Body of pancreas (tissue), 4 donors: ENCODE results near the gene TUBA1A. TPM values are rescaled to one million over a fixed set of nuclear protein-coding genes. Genes with fewer than 3 reads are reported as not detected.
"Not testable (repeated sequence)": the region's sequence is repeated elsewhere in the genome, so short reads cannot be mapped to it uniquely, and the experiment has no call there.

Experiments
- ATAC-seq: fragments of 150-250 bp; one replicate; pipeline ENCODE4 v1.9.1; 2016
- DNase-seq, 4 donors: peaks; one replicate each; pipeline ENCODE4 v3.0.0-alpha.2; 2019
- H3K27ac ChIP-seq, 4 donors: fragments of 200-600 bp; sonication (generic); 1 replicate in 3 of 4; 2 replicates in 1 of 4; pipeline versions ENCODE4 v1.5.1 to v1.6.1; 2016 to 2019; ENCODE audit warnings: mild to moderate bottlenecking in 1 of 4, mixed read lengths in 1 of 4, moderate library complexity in 1 of 4
- H3K27me3 ChIP-seq, 2 donors: fragments of 200-600 bp; sonication (generic); one replicate each; pipeline ENCODE4 v1.6.0; 2016; ENCODE audit warnings: mild to moderate bottlenecking in 1 of 2
- H3K36me3 ChIP-seq, 2 donors: fragments of 200-600 bp; sonication (generic); replicated peaks in 1 of 2; 2 replicates each; pipeline ENCODE4 v1.5.1; 2016; ENCODE audit warnings: low read depth in 2 of 2; ENCODE audit not compliant: insufficient read depth in 1 of 2
- H3K4me1 ChIP-seq: fragments of 200-600 bp; sonication (generic); one replicate; pipeline ENCODE4 v1.6.0; 2016
- H3K4me3 ChIP-seq, 2 donors: fragments of 200-600 bp; sonication (generic); 1 replicate in 1 of 2; 2 replicates in 1 of 2; pipeline ENCODE4 v1.5.1; 2016 to 2019
- H3K9me3 ChIP-seq, 3 donors: fragments of 200-600 bp; sonication (generic); 1 replicate in 2 of 3; 2 replicates in 1 of 3; pipeline ENCODE4 v1.5.1; 2016
- CTCF ChIP-seq, 7 experiments: fragments of 450-650 bp in 4 of 7; fragments of 200-600 bp in 3 of 7; sonication (generic) in 3 of 7; IDR thresholded peaks; one replicate each; pipeline ENCODE4 v1.5.1; 2016 to 2019; ENCODE audit warnings: antibody characterized with exemption in 7 of 7
- POLR2A ChIP-seq, 3 donors: fragments of 450-650 bp; IDR thresholded peaks; one replicate each; pipeline ENCODE4 v1.6.1; 2016; ENCODE audit warnings: antibody characterized with exemption in 3 of 3, mild to moderate bottlenecking in 2 of 3
- WGBS, 2 donors: methylation state at CpG; one replicate each; pipeline ENCODE4 v1.1.5; 2017; 5-methylcytosine and 5-hydroxymethylcytosine counted together
- intact Hi-C: fragments of 100-400 bp; cut with DNase I; formaldehyde crosslinking; loops from one replicate; pipeline ENCODE4 v1.15.1; 2023
- small RNA-seq: library from RNA; depleted of rRNA; stranded (forward); fragments of <200 nt; gene quantifications from one replicate; pipeline ENCODE3, GENCODE V24; 2016
- total RNA-seq, 2 donors: library from RNA; depleted of rRNA; stranded (reverse); fragments of >200 nt; gene quantifications; one replicate each; pipeline ENCODE4 v1.1.0, GENCODE V29; 2016

Gene TUBA1A
- total RNA-seq, 2 donors from 2014 or later, result 36.6 to 44.5 TPM

- no peaks in the 10 kb centered on the region for H3K4me1 ChIP-seq
- no peaks in the 10 kb centered on the region for H3K9me3 ChIP-seq
- no peak overlapping the region for H3K4me3 ChIP-seq
- ATAC-seq (no peak), DNase-seq (no peak)
- intact Hi-C loops, result no loop called here
- 68 to 78% methylated on average over 2 of the region's 2 CpGs for WGBS, 2 donors
- H3K27ac ChIP-seq, result no peak overlapping the region
- H3K36me3 ChIP-seq, result no peaks in the 10 kb centered on the region
- H3K27me3 ChIP-seq, result no peaks in the 10 kb centered on the region
- TF ChIP-seq POLR2A (IDR thresholded peaks at IDR 0.05) (no peak), CTCF (IDR thresholded peaks at IDR 0.05) (no peak)
These were observed 49.9 kb downstream of the TUBA1A start for GRCh38 chr12:49138999-49139398.

GRCh38 chr12:49138587-49138986 is 50.3 kb downstream of the TUBA1A start:
- 39% methylated on average over 2 of the region's 2 CpGs for WGBS, 2 donors
- TF ChIP-seq CTCF (IDR thresholded peaks at IDR 0.05), result no peak
- no peak for TF ChIP-seq POLR2A (IDR thresholded peaks at IDR 0.05)
- no peak for DNase-seq
- intact Hi-C loops, result no loop called here
- Histone ChIP-seq H3K27me3 (no peaks in the 10 kb centered on the region), H3K27ac (no peak overlapping the region), H3K36me3 (no peaks in the 10 kb centered on the region), H3K4me1 (no peaks in the 10 kb centered on the region), H3K4me3 (no peak overlapping the region), H3K9me3 (no peaks in the 10 kb centered on the region)
- ATAC-seq, result no peak

GRCh38 chr12:49137476-49137875 is 51.4 kb downstream of the TUBA1A start:
- Histone ChIP-seq H3K4me3 (no peak overlapping the region), H3K36me3 (no peaks in the 10 kb centered on the region), H3K27me3 (no peaks in the 10 kb centered on the region), H3K9me3 (no peaks in the 10 kb centered on the region), H3K4me1 (peaks cover 7% of the 10 kb centered on the region), H3K27ac (no peak overlapping the region)
- TF ChIP-seq POLR2A (IDR thresholded peaks at IDR 0.05), result no peak
- no peak for TF ChIP-seq CTCF (IDR thresholded peaks at IDR 0.05)
- ATAC-seq (no peak), DNase-seq (no peak)
- 93 to 100% methylated on average over 1 of the region's 1 CpG for WGBS, 2 donors
- intact Hi-C loops, result no loop called here

- H3K27me3 ChIP-seq, H3K36me3 ChIP-seq, H3K4me3 ChIP-seq, ATAC-seq, DNase-seq, H3K27ac ChIP-seq, intact Hi-C loops, H3K9me3 ChIP-seq: not testable (repeated sequence)
- peaks cover 12% of the 10 kb centered on the region for H3K4me1 ChIP-seq
- WGBS, 2 donors, result 75 to 79% methylated on average over 3 of the region's 3 CpGs
These were observed 51.9 kb downstream of the TUBA1A start for GRCh38 chr12:49136997-49137396.

Small RNA genes within 50 kb of the gene (small RNA-seq; reads per million reads assigned to genes)
- gene RF00017, result not detected

Other genes starting within 250 kb of the TUBA1A start
- gene ARF3, start 231.6 kb downstream of the TUBA1A start, total RNA-seq, result 10 to 100 TPM; 22.3 to 24.1 TPM
- gene WNT10B, start 217.3 kb downstream of the TUBA1A start, total RNA-seq, result 1 to 10 TPM in 1 of 2 donors, not detected in 1; 1.3 TPM
- gene WNT1, start 210.8 kb downstream of the TUBA1A start, total RNA-seq, result not detected
- under 1 TPM in 1 of 2 donors, not detected in 1; 0.66 TPM for gene DDN, start 189.7 kb downstream of the TUBA1A start, total RNA-seq
- gene PRKAG1, start 170.3 kb downstream of the TUBA1A start, total RNA-seq, result 10 to 100 TPM; 25.4 to 26.4 TPM
- 10 to 100 TPM; 38.4 to 51.1 TPM for gene KMT2D, start 128.3 kb downstream of the TUBA1A start, total RNA-seq
- gene RHEBL1, start 119.1 kb downstream of the TUBA1A start, total RNA-seq, result not detected
- gene DHH, start 94.3 kb downstream of the TUBA1A start, total RNA-seq, result not detected
- 10 to 100 TPM; 40.7 to 53.7 TPM for gene LMBR1L, start 78.2 kb downstream of the TUBA1A start, total RNA-seq
- 100 to 1,000 TPM; 121 to 165 TPM for gene TUBA1B, start 57.7 kb downstream of the TUBA1A start, total RNA-seq
- gene TUBA1C, start 76.0 kb upstream of the TUBA1A start, total RNA-seq, result 10 to 100 TPM; 32.6 to 39.2 TPM
- gene PRPH, start 106.1 kb upstream of the TUBA1A start, total RNA-seq, result 1 to 10 TPM in 1 of 2 donors, not detected in 1; 9.6 TPM
- not detected for gene TROAP, start 134.2 kb upstream of the TUBA1A start, total RNA-seq
- gene C1QL4, start 148.1 kb upstream of the TUBA1A start, total RNA-seq, result not detected
- 10 to 100 TPM in 1 of 2 donors, 1 to 10 TPM in 1; 7.3 to 10.9 TPM for gene DNAJC22, start 157.8 kb upstream of the TUBA1A start, total RNA-seq
- 10 to 100 TPM; 10.9 to 17.5 TPM for gene SPATS2, start 178.4 kb upstream of the TUBA1A start, total RNA-seq